Measurements from ENCODE around the gene FARS2.

FARS2 gene

DNA sequence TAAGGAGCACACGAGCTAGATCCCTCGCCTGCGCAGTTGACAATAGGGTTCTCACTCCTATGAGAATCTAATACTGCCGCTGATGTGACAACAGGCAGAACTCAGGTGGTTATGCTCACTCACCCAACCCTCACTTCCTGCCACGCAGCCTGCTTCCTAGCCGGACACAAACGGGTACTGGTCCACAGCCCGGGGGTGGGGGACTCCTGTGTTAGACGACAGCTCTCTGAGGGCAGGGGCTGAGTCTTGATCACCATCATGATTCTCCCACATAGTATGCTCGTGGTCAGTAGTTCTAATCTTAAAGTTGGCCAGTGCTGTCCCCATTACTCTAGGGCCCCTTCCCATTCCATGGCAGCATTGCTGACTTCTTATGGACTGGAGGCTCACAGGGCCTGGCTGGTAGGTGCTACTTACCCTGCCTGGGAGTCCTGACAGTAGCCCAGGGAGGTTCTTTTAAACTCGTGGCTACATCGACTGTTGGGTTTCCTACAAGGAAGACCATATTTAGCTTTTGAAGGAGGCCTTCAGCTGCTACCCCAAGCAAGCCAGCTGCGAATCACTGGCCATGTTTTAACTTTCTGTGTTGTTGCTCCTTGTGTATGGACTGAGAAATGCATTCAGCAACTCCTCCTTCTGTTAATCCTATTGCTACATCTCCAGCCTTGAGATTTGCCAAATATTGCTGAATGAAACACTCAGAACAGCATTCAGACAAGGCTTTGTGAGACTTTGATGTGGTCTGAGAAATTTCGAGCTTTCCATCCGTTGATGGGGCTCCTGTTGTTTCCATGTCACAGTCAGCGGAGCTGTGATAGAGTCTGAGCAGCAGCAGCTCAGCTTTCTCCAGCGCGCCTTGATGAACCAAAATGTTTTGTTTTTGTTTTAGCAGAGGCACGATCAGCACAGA is 445.1 kb downstream of the FARS2 start:
- DNase-seq, result no peak

DNA sequence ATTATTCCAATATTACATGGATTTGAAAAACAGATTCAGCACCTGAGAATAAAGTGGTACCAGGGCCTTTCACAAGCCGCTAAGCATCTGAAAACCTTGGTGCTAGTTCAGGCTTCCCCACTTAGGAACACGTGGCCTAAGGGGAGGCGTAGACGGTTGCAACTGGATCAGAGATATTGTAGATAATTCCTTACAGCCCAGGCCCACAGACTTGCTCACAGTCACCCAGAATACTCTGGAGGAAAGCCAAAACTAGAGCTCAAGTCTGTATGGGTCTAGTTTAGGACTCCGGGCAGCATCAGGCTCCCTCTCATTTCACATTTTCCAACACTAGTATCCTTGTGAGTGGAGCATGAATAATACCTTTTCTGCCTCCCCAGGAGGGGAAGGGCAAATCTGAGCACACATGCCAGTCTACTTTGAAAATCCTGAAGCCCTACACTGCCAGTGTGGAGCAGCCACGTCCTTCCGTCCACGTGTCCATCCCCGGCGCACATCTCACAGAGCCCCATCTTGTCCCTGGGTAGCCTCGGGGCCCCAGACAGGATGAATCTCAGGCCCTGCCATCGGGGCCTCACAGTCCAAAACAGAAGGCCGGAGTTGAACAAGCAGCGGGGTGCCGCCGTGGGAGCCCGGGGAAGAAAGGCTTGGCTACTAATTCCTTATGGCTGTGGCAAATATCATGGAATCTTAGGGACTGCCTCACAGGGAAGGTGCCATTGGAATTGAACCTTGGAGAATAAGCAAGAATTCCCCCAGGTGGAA is 446.1 kb downstream of the FARS2 start:
- no peak for DNase-seq

DNA sequence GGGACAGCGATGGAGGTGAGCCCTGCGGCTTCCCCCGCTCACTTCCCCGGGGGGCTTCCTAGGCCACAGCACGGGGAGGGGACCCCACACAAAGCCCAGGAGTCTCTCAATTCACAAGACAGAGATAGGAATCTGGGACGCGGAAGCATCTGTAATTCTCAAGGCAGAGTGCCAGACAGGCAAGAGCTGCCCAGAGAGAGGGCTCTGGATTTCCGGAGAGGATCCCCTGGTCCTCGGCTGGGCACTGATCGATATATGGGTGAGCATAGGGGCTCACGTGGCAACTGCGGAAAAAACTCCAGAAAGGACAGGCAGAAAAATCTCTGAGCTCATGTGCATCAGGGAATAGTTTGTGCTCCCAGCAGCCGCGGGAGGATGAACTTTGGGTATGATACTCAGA is 449.2 kb downstream of the FARS2 start:
- no peak for DNase-seq

DNA sequence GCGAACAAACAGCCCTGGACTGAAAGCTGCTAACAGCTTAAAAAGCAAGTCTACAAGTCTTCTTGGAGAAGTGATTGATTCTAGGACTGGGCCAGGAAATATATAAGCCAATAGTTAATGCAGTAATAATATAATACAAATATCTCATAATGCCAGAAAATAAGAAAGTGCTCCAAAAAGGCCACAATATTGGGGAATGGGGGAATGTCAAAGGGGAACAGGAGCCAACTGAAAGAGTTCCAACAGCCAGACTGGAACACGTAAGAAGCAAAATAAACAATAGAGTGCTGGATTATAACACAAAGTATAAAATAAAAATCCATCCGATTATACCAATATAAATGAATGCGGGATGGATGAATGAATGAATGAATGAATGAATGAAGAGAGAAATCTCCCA is 449.6 kb downstream of the FARS2 start:
- no peak for DNase-seq

DNA sequence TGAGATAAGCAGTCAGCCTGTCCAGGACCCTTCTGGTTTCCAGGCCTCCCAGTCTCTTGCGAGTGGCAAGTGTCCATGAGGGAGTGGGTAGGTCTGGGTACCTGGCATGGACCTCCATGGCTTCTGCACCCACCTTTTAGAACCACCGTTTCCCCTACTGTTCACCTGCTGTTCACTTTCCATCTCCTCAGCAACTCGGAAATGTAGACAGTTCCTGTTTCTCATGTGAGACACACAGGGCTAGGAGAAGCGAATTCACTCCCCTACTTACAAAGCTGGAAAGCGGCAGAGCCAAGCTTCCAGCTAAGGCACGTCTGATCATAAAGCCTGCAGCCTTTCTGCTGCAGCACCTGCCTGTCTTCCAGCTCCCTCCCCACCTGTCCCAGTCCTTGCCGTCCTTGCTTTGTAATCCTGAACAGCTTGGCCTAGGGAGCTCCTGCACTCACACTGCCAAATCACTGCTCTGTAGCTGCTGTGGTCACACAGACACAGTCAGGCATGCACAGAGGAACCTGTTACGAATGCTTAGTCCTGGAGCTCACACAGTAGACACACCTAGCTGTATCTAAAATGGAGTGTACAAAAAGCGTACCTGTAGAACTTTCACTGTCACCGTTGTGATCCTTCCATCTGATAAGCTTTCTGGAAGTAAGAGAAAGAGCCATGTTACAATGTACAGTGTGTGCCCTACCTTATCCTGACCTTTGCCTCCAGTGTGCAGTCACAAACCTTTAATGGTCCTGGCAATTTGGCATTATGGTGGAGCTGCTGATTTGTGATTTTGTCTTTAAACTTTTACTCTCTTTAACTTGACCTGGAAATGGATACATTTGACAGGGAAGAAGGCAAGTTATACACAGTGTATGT is 451.3 kb downstream of the FARS2 start:
- DNase-seq, result no peak

DNA sequence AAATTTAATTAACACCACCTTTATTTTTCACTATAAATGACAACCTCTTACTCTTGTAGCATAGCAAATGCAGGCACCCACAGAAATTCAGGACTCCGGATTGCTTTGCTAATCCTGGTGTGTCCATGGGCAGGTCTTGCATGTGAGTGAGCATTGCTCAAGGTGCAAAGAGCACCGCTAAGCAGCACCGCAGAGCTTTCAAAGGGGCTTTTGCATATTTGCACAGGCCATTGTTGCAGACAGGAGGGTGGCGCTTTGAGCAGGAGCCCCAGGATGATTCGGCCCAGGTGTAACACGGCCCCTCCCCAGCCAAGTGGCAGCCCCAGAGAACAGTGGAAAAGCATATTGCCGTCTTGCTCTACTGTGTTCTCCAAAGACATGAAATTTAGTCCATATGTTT is 452.2 kb downstream of the FARS2 start:
- DNase-seq, result no peak

DNA sequence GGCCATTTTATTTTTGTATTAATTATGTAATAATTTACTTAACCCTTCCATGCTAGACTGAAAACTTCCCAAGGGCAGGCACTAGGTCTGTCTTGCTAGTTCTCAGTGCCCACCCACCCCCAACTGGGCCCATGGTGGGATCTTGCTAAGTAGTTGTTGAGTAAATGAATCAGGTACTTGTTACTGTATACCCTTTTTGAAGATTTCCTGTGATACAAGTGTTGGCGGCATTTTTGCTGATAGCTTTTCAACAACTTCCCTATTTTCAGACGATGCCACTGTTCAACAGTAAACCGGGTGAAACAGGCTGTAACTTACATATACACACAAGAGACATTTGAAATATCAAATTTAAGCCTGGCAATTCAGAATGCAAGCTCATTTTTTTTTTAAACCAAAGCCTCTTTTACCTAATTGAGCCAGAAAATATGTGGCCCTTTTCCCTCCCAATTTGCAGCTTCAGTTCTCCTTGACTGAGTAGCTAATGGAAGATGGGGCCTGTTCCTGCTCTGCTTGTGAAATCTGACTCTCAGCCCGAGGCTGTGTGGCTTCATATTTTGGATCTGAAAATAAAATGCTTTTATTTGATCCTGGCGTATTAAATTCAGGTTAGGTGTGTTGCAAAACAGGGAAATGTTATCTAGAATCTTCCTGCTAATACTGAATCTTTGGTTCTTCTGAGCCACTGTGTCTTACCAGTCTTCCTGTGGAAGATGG is 457.1 kb downstream of the FARS2 start:
- DNase-seq, result no peak

DNA sequence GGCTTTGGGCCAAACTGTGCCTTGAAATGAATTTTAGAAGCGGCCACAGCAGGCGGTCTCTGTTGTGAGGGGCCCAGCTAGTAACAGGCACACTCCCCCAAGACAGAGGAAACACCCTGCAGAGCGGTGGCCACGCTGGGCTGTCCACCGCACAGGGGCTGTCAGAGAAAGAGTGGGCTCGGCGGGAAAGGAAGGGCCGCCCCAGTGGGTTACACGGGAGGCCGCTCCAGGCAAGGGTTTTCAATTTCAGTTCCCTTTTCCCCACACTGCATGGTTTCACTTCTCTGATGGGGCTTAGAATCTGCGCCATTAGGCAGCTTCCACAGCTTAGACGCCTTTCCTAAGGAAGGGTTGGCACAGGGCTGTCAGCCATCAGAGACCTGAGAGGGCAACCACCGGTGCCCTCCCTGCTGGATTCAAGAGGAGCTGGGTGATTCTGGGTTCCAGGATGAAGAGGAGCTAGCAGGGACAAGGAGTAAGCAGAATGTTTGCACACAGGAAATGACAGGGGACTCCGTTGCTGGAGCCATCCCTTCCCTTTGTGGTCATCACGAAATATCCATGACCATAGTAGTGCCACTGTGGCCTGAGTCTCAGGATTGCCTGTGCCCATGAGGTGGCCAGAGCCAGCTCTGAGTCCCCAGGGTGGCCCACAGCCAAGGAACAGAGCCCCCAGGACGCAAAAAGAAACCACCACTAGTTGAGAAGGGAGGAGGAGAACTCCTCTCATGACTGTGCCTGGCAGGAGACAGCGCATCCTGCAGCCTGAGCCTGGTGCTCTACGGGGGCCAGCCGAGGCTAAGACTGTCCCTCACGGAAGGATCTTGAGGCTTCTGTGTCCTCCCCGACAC is 462.8 kb downstream of the FARS2 start:
- no peak for DNase-seq

DNA sequence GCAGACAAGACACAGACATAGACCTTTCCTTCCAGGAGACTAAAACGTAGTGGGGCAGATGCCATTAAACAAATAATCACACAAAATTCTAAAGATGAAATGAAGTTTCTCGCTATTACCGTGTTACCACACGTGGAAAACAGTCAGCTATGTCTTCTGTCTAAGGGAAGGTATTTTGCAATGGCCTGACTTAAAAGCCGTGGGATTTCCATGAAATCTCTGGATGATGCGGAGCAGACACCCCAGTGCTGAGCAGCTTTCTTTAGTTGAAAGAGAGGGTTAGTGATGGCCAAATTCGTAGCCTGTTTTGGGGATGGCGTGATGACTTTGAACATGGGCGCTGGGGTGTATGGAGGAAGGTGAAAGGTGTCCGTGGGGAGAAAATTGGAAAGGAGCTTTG is 463.6 kb downstream of the FARS2 start:
- DNase-seq, result no peak

DNA sequence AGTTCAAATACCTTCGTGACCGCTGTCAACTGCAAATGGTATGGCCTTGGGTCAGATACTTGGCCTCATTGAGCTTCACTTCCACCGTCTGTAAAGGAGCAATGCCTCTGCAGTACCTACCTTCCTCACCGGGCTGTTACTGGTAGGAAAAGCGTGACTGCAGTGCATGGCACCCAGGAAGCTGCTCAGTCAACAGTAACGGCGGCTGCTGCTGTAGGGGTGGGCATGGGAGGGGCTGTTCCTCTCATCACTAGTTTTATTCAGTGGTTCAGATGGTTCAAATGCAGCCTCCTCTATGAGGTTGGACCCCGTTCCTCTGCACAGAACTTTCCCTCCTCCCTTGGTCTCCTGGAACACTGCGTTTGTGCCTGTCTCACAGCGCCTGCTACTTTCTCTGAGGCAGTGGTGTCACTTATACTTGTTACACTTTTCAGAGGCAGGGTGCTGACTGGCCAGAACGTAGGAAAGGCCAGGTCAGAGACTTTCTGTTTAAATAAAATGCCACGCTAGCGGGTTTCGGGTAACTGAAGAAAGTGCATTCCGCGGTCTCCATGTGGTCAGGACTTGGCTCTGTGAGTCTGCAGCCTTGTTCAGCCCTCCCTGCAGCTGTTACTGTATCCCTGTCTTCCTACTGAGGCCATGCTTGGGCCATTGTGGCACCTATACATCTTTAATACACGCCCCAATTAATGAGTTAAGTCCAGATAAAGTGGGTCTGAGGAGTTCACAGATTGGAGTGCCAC is 465.8 kb downstream of the FARS2 start:
- DNase-seq, result no peak

DNA sequence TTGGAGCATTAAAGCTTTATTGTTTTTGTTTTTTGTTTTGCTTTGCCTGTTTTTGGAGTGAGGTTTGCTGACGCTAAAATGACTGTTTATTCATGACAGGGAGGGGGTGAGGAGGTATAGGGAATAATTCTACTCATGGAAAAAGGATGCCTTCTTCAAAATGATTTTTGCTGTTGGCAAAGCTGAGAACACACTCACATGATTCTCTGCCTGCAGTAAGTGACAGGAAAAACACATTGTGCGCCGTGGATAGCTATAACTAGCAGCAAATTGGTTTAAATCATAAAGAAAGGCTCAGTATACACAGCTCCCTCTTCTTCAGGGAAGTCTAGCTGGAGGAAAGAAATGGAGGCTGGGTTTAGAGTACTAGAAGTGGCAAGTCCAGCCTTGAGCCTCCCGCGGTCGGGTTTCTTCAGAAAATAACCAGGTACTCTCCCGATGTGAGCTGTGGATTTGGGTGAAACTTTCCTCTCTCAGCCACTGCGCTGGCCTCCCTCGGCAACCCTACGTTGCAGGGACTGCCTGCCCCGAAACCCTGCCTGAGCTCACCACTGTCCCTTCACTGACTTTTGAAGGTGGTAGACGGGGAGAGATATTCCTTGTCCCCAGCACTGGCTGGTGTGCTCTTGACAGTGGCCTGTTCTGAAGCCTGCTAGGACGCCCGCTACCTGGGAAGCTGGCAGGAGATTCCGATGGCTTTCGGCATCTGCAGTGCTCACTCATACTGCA is 467.2 kb downstream of the FARS2 start:
- DNase-seq, result no peak

DNA sequence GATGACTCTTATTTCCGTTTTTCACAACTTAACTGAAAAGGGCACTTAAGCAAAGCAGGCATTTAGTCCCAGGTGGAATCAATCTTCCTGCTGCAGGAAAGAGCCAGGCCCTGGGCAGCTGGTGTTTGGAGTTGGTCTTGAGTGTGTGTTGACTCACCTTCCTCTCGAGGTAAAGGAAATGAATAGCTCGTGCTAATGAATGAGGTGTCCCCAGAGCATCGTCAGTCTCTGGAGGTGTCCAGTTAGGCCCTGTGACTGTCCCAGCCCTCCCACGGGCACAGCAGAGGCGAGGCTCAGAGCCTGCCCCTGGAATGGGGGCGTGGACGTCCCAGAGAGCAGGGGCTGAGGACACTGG is 467.7 kb downstream of the FARS2 start:
- DNase-seq, result peak; percentile 97

DNA sequence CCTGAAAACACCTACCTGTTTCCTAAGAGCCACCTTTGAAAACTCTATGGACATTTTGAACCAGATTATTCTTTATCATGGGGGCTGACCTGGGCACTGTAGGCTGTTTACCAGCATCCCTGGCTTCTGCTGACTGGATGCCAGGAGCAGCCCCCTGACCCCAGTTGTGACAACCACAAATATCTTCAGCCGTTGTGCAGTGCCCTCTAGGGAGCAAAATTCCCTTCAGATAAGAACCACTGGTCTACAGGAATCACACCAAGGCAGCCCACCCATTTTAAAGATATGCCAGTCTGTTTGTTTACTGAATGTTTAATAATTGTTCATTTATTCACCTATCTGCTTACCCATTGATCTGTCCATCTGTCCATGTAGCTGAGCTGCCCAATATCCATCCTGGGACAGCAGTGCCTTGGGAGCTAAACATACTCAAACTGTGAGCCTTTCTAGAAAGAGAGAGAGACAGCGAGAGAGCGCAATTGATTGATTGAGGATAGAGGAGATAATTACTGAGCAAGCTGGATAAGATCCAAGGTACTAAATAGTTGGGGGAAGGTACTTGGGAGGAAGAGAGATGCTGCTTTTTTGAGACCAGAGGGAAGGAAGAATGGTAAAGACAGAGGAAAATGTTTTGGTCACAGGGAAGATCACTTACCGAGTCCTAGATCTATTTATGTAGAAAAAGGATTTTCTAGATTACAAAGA is 468.7 kb downstream of the FARS2 start:
- peak; percentile 46 for DNase-seq

DNA sequence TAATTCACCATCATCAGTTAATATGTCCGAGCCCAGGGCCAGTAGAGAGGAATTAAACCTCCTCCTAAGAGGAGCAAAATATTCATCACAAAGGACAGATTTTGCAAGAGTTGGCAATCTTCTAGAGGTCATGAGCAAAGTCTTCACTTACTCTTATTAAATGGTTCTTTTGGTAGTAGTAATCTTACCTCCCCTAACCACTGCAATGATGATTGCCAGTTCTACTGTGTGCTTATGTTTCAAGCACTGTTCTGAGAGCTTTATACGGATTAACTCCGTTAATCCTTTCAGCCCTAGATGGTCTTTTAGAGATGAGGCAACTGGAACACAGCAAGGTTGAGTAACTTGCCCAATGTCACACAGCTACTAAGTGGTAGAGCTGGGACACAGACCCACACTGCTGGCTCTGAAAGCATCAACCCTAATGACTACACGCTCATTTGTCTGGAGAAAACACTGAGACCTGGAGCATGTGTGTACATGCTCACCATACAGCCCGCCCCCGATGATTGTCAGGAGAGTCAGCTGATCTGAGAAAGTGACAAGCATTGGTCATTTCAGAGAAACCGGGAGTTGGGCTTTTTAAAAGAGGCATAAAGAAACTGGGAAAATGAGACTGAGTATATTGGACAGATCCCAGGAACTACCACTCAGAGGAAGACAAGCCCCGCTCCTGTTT is 469.4 kb downstream of the FARS2 start:
- DNase-seq, result peak; percentile 21

DNA sequence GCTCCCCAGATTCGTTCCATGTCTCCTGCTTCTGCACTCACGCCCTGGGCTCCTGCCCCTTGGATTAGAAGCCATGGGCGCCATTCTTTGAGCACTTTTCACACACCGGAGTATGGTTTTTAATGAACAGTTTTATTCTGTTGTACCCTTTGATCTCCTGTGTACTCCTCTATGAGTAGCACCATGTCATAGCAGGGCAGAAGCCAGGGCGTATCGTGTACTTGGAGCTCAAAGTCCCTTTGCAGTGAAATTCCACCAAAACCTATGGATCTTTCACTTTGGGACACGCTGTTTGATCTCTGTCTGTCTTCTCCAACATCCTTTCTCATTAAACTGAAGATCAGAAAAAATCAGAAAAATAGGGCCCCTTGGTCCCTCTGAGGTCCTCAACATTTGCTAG is 470.1 kb downstream of the FARS2 start:
- DNase-seq, result no peak

DNA sequence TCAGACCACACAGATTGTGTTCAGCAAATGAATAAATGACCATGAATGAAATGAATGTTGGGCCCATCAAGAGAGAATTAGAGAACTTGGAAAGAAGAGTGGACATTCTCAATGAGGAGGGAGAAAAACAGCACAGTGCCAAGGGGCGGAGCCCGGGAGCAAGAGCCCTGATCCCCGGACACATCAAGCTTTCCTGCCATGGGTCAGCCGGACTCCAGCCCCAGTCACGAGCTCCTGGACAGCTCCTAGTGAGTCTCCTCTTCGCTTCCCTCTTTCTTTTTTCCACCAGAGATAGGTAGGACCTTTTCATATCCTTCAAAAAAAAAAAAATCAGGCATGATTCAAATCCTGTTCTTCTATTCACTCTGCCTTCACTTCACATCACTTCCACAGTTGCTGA is 471.2 kb downstream of the FARS2 start:
- no peak for DNase-seq

DNA sequence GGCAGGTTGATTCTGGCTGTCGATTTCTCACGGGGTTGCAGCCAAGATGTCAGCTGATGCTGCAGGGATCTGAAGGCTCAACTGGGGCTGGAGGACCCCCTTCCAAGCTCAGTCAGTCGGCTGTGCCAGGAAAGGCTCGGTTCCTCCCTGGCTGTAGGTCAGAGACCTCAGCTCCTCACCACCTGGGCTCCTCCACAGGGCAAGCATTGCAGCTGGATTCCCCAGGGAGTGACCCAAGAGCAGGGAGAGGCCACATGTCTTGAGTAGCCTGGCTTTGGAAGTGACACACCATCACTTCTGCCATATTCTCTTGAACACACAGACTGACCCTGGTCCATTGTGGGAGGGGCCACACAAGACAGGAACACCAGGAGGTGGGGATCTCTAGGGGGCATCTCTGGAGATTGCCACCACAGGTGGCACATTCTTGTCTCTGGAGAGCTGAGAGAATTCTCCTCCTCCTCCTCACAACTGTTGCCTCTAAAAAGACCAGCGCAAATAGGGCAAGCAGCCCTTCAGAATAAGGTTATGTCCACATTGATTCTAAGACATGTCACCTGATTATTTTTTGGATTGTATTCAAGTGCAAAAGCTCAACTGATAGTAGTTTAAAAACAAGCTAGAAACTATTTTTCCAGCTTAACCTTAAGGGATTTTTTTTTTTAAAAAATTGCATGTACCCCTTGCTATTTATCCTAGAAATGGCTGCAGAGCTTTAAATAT is 474.9 kb downstream of the FARS2 start:
- DNase-seq, result no peak

DNA sequence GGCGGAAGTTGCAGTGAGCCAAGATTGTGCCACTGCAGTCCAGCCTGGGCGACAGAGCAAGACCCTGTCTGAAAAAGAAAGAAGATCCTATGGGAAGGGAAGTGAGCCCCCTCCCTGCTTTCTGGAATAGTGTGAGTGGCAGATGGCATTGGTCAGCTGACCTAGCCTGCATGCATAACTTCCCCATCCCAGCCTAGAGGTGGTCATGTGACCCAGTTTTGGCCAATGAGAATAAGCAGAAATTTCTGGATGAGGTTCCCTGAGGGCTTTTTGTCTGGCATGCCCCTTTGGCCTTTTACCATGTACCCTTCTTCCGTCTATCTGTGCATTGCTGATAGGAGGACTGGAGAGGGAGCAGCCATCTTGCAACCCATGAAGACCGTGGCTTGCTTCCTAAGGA is 476.1 kb downstream of the FARS2 start:
- DNase-seq, result no peak

All from NCI-H2029 (cell line).